GM12801 (cell line): ENCODE data around the gene FHOD3.

Source experiments
- TF ChIP-seq, protein P1 (sequence below): IDR thresholded peaks from one replicate; pipeline ENCODE4 v1.5.1; 2011; ENCODE audit warnings: control low read depth; ENCODE audit not compliant: insufficient read length; ENCODE audit errors: extremely low read depth

The FHOD3 gene

DNA sequence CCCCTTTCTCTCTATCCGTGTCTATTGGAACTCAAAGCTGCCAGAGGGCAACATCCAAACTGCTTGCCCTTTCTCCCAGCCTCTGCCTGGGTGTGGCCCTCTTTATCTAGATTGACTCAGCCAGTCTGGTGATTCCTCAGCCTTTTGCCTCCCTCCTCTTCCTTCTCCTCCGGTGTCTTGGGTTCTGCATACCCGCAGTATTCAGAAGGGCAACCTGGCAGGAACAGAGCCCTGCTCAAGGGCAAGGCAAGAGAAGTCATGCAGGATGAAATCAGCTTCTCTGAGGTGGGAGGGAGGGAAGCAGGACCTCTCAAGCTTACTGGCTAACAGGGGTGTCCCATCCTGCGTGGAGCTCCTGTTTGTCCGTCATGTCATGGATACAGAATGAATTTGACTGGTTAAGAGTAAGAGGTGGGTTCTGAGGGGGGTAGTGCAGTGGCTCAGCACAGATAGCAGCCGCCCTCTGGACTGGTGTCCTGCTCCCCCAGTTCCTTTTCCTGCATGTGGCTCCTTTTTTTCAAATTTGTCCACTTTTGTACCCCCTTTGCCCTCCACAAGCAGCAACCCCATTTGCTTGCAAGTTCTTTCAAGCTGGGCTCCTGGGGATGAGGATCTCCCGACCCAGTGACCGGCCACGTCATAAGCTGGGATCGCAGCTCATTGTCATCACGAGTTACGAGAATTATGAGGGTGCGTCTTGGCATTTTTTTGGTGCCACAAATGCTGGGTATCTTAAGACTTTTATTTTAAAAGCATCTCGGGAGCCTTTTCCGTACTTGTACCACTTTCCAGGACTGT lies 154.1 kb downstream of the FHOD3 start:
- TF ChIP-seq, protein P1, sequence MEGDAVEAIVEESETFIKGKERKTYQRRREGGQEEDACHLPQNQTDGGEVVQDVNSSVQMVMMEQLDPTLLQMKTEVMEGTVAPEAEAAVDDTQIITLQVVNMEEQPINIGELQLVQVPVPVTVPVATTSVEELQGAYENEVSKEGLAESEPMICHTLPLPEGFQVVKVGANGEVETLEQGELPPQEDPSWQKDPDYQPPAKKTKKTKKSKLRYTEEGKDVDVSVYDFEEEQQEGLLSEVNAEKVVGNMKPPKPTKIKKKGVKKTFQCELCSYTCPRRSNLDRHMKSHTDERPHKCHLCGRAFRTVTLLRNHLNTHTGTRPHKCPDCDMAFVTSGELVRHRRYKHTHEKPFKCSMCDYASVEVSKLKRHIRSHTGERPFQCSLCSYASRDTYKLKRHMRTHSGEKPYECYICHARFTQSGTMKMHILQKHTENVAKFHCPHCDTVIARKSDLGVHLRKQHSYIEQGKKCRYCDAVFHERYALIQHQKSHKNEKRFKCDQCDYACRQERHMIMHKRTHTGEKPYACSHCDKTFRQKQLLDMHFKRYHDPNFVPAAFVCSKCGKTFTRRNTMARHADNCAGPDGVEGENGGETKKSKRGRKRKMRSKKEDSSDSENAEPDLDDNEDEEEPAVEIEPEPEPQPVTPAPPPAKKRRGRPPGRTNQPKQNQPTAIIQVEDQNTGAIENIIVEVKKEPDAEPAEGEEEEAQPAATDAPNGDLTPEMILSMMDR = no peak

DNA sequence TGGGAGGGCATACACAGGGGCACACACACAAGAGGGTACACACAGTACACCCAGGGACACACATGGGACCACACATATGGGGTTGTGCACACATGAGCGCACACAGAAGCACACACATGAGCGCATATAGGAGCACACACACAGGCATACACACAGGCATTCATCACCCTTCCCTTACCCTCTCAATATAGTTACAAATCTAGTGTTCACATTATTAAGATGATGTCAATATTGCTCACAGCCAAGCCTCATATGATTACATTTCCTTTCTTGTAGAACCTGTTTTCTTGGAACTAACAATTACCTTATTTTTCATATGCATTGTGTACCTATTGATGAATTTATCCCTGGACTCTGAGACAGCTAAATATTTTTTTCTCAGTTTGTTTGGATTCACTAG lies 156.7 kb downstream of the FHOD3 start:
- TF ChIP-seq, protein P1 = no peak

DNA sequence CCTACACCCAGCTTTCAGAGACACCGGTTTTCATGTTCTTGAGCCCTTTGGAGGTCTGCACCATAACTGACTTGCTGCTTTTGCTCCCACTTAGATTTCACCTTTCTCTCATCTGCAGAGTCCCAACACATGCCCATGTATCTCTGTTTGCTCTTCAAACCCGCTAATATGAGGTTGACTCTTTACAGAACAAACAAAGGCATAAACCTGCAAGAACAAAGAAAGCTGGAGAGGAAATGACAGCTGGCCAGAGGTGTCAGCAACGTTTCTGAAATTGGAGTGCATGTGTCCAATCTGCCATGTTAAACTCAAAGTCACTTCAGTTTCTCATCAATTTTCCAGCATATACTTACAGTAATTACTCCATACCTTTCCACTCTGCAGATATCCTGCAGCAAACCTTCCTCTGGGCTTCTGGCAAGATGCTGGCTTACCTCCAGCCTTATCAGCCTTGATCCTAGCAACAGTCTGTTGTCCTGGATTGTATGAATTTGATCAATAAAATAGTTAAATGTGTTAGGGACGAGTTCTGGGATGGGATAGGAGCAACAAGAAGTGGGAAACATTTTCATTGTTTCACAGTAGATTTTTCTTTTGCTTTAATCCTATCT lies 157.4 kb downstream of the FHOD3 start:
- TF ChIP-seq, protein P1 = no peak

DNA sequence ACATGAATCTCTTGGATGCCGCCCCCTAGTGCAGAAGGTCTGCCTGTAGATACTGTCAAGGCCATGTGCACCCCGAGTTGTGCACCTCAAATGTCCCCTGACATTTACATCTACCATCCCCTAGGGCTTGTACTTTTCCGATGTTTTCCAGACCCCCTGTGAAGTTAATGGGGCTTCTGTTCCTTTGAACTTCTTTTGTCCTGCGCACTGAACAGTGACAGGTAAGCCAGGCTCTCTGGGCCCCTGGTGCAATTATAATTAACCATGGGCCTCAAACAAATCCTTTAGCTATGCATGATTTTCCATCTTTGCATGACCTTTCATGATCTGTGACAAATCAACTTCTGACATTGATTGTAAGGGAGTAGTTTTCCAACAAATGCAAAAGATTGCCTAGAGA lies 158.4 kb downstream of the FHOD3 start:
- TF ChIP-seq, protein P1 = no peak

DNA sequence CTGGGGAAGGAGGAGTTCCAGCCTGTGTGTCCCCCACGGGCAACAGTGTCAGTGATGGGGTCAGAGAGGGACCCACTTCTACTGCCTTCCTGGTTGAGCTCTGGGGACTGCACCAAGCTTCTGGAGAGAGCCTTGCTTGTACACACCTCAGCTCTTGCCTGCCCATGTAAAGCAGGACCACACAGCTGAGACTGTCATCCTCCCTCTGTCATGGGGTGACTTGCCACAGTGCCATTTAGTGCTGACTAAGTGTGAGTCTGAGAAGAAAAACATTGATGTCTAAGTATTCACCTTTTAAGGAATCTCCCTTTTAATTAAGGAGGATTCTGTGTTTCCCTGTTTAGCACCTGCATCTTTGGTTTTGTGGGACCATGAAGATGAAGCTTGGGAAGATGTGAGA lies 159.1 kb downstream of the FHOD3 start:
- TF ChIP-seq, protein P1 = no peak

DNA sequence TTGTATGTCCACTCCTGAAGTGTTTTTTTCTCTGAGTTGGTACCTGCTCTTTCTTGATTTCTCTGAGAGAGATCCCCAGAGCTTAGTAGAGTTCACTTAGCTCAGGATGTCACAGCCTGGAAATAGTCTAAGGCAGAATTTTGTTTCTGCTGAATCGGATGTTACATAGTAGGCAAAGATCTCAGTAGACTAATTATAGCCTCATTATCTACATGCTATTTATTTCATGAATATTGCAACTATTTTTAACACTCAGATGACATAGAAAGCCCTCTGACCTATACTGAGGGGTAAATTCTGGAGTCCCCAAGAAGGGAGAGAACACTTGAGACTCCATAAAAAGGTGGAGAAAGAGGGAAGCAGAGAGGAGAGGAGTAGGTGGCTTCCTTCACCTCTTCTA lies 160.2 kb downstream of the FHOD3 start:
- TF ChIP-seq, protein P1 = no peak

DNA sequence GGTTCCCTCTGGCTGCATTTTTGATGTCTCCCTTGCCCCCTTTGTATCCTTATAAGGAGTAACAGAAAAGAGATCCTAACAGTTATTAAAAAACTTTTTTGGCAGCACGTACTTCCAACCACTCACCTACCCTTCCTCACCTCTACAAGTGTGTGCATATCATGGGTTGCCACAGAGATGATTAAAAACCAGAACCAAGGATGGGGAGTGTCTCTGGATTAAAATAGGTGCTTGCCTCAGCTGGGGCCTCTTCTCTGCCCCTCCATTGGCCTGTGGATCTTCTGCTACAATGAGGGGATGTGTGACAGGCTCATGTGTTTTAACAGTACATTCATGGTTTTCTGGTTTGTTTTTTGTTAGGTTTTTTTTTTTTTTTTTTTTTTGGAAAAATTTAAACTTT lies 160.8 kb downstream of the FHOD3 start:
- TF ChIP-seq, protein P1 = no peak
